Endodermal cell (in vitro differentiated cells): Measurements from ENCODE around the gene SPARCL1. TPM values are rescaled to one million over a fixed set of nuclear protein-coding genes. Genes with fewer than 3 reads are reported as not detected.
"Not testable (repeated sequence)": the region's sequence is repeated elsewhere in the genome, so short reads cannot be mapped to it uniquely, and the experiment has no call there.

ENCODE experiments used
- DNase-seq: peaks from one replicate; pipeline ENCODE4 v3.0.0-alpha.2; 2017
- H3K27ac ChIP-seq: 2 replicates; pipeline ENCODE4 v1.5.1; 2013; ENCODE audit warnings: mild to moderate bottlenecking, low read depth, low read length, moderate library complexity
- H3K27me3 ChIP-seq: 2 replicates; pipeline ENCODE4 v1.6.1; 2013; ENCODE audit warnings: mild to moderate bottlenecking, low read length, moderate library complexity; ENCODE audit not compliant: insufficient read depth, control insufficient read depth, poor library complexity, severe bottlenecking
- H3K36me3 ChIP-seq: 2 replicates; pipeline ENCODE4 v1.7.0; 2013; ENCODE audit warnings: mild to moderate bottlenecking, low read length, moderate library complexity; ENCODE audit not compliant: control insufficient read depth, insufficient read depth
- H3K4me1 ChIP-seq: one replicate; pipeline ENCODE4 v1.7.0; 2013; ENCODE audit warnings: low read length; ENCODE audit not compliant: control insufficient read depth, insufficient read depth
- H3K4me3 ChIP-seq: 2 replicates; pipeline ENCODE4 v1.5.1; 2013; ENCODE audit warnings: mild to moderate bottlenecking, low read length, moderate library complexity
- H3K9ac ChIP-seq: 2 replicates; pipeline ENCODE4 v1.6.1; 2013; ENCODE audit warnings: mild to moderate bottlenecking, low read length, moderate library complexity; ENCODE audit not compliant: poor library complexity, severe bottlenecking; ENCODE audit errors: extremely low read depth
- H3K9me3 ChIP-seq: 2 replicates; pipeline ENCODE4 v1.6.1; 2013; ENCODE audit warnings: mild to moderate bottlenecking, low read length, moderate library complexity; ENCODE audit not compliant: control insufficient read depth
- H3K27ac Mint-ChIP-seq: 2 replicates; pipeline ENCODE4 v1.8.0; 2020; ENCODE audit warnings: mixed read lengths
- H3K27me3 Mint-ChIP-seq: 2 replicates; pipeline ENCODE4 v1.8.0; 2021; ENCODE audit warnings: mild to moderate bottlenecking, mixed read lengths; ENCODE audit not compliant: insufficient read depth
- H3K36me3 Mint-ChIP-seq: 2 replicates; pipeline ENCODE4 v1.8.0; 2020; ENCODE audit warnings: low read depth, mixed read lengths
- H3K4me1 Mint-ChIP-seq: 2 replicates; pipeline ENCODE4 v1.8.0; 2020; ENCODE audit warnings: mixed read lengths
- H3K4me3 Mint-ChIP-seq: 2 replicates; pipeline ENCODE4 v1.8.0; 2020; ENCODE audit warnings: mild to moderate bottlenecking, moderate library complexity, mixed read lengths
- H3K9me3 Mint-ChIP-seq: 2 replicates; pipeline ENCODE4 v1.8.0; 2020; ENCODE audit warnings: mild to moderate bottlenecking, mixed read lengths
- CTCF ChIP-seq: fragments of 200-600 bp; sonication (generic); conservative IDR thresholded peaks from 2 replicates; pipeline ENCODE4 v1.5.0; 2021; ENCODE audit warnings: antibody characterized with exemption, mild to moderate bottlenecking
- WGBS, 2 experiments: methylation state at CpG; one replicate each; pipeline versions ENCODE4 v1.1.5 to v1.1.7; 2013; ENCODE audit warnings: missing lambda C conversion rate in 2 of 2, mixed read lengths in 1 of 2; ENCODE audit not compliant: insufficient coverage in 1 of 2, insufficient read length in 1 of 2; 5-methylcytosine and 5-hydroxymethylcytosine counted together
- total RNA-seq, 2 donors: library from RNA; stranded (reverse); fragmentation: NEBNext Ultra II Directional in 1 of 2; extraction: Animal tissue kit (Norgen Biotek cat#: 25700) in 1 of 2; gene quantifications; 2 replicates in 1 of 2; 3 replicates in 1 of 2; pipeline ENCODE4 v1.2.1, GENCODE V29; 2021

SPARCL1 gene
- total RNA-seq, 2 donors from 2014 or later: 0.26 to 1.0 TPM

DNA sequence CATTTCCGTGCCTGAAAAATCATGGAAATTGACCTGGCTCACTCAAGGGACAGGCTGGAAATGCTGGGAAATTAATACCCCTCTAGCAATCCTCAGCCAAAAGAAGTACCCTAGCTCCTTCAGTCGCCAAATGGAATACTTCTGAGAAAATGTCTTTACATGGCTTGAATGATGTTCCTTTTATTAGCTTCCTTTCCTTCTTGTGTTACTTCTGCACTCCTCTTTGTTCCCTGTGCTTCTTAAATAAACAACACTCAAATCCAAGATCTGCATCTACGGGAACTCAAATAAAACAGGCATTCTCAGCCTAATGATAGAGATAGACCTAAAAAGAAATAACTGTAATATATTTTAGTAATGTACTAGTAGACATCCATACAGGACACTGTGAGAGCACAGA lies 36.1 kb downstream of the SPARCL1 start:
- no peak overlapping the region for H3K9ac ChIP-seq
- H3K9me3 ChIP-seq: no peaks in the 10 kb centered on the region
- TF ChIP-seq CTCF: no peak
- Mint-ChIP-seq H3K4me1 (peaks cover 2% of the 10 kb centered on the region), H3K4me3 (no peak overlapping the region), H3K9me3 (peaks cover 8% of the 10 kb centered on the region), H3K36me3 (peaks cover 4% of the 10 kb centered on the region), H3K27me3 (no peaks in the 10 kb centered on the region), H3K27ac (no peak overlapping the region)
- H3K4me1 ChIP-seq: no peaks in the 10 kb centered on the region
- no peak for DNase-seq
- H3K36me3 ChIP-seq: no peaks in the 10 kb centered on the region
- H3K27me3 ChIP-seq: no peaks in the 10 kb centered on the region
- H3K27ac ChIP-seq: no peak overlapping the region
- WGBS, 2 experiments: 90 to 96% methylated on average over 1 to 3 of the region's 3 CpGs
- no peak overlapping the region for H3K4me3 ChIP-seq

- H3K27me3 Mint-ChIP-seq, H3K27ac ChIP-seq, H3K9me3 Mint-ChIP-seq, H3K27me3 ChIP-seq, H3K27ac Mint-ChIP-seq, DNase-seq, H3K4me3 Mint-ChIP-seq, H3K4me1 Mint-ChIP-seq, H3K4me1 ChIP-seq, H3K9me3 ChIP-seq, H3K9ac ChIP-seq, H3K36me3 ChIP-seq, H3K4me3 ChIP-seq, H3K36me3 Mint-ChIP-seq: not testable (repeated sequence)
- 78 to 97% methylated on average over 1 to 2 of the region's 2 CpGs for WGBS, 2 experiments
These were observed 37.3 kb downstream of the SPARCL1 start for GRCh38 chr4:87491851-87492250.

GRCh38 chr4:87491436-87491835 lies 37.7 kb downstream of the SPARCL1 start:
- no peak overlapping the region for H3K27ac Mint-ChIP-seq
- H3K27ac ChIP-seq: no peak overlapping the region
- peaks cover 10% of the 10 kb centered on the region for H3K9me3 Mint-ChIP-seq
- no peak for DNase-seq
- 80 to 100% methylated on average over 1 to 2 of the region's 2 CpGs for WGBS, 2 experiments
- H3K9ac ChIP-seq: no peak overlapping the region
- no peaks in the 10 kb centered on the region for H3K36me3 ChIP-seq
- H3K4me1 ChIP-seq: no peaks in the 10 kb centered on the region
- TF ChIP-seq CTCF: no peak
- H3K27me3 Mint-ChIP-seq: no peaks in the 10 kb centered on the region
- no peaks in the 10 kb centered on the region for H3K9me3 ChIP-seq
- no peak overlapping the region for H3K4me3 ChIP-seq
- peaks cover 7% of the 10 kb centered on the region for H3K36me3 Mint-ChIP-seq
- H3K27me3 ChIP-seq: no peaks in the 10 kb centered on the region
- H3K4me1 Mint-ChIP-seq: peaks cover 2% of the 10 kb centered on the region
- no peak overlapping the region for H3K4me3 Mint-ChIP-seq

DNA sequence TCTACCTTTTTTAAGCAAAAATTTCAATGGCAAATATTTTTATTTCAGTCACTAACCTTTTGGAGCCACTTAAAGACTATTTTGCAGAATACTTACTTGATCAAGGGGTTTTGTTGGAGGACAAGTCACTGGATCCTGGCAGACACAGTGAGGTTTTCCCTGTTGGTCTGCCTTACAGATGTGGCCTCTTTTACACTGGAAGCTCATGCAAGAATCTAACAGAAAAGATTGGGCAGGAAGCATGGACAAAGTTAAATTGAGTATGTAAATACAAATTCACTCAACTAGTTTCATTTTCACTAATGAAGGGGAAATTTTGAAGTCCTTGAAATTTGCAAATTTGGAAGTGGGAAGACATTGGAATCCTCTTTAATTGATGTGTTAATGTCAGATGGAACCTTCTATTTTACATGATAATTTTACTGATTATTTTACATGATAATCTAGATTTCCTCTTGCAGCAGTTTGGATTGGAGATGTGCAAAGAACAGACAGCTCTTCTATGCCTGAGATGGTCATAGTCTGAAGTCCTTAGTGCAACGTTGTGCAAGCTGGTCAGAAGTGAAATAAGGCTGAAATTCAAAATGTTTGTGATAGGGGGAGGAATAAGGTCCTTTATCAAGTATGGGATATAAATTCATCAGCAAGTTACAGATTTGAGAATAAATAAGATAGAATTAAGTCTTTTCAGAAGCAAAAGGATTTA lies 38.4 kb downstream of the SPARCL1 start:
- no peak overlapping the region for H3K27ac ChIP-seq
- no peaks in the 10 kb centered on the region for H3K4me1 ChIP-seq
- no peaks in the 10 kb centered on the region for H3K9me3 ChIP-seq
- no peak overlapping the region for H3K4me3 ChIP-seq
- 76 to 100% methylated on average over 1 of the region's 1 CpG for WGBS, 2 experiments
- no peak overlapping the region for H3K27ac Mint-ChIP-seq
- H3K9ac ChIP-seq: no peak overlapping the region
- no peak for TF ChIP-seq CTCF
- no peaks in the 10 kb centered on the region for H3K27me3 Mint-ChIP-seq
- H3K36me3 ChIP-seq: no peaks in the 10 kb centered on the region
- no peaks in the 10 kb centered on the region for H3K27me3 ChIP-seq
- peaks cover 2% of the 10 kb centered on the region for H3K4me1 Mint-ChIP-seq
- DNase-seq: no peak
- H3K4me3 Mint-ChIP-seq: no peak overlapping the region
- H3K9me3 Mint-ChIP-seq: peaks cover 10% of the 10 kb centered on the region
- H3K36me3 Mint-ChIP-seq: peaks cover 7% of the 10 kb centered on the region
